Spleen (tissue), 11 donors: ENCODE measurements around the gene ODF2. TPM values are rescaled to one million over a fixed set of nuclear protein-coding genes. Genes with fewer than 3 reads are reported as not detected.
A peak's percentile ranks its signal among the peaks of the same experiment; 100 is the strongest.
"Not testable (repeated sequence)": the region's sequence is repeated elsewhere in the genome, so short reads cannot be mapped to it uniquely, and the experiment has no call there.

Experiments used
- DNase-seq: peaks from one replicate; pipeline ENCODE4 v3.0.0-alpha.2; 2020
- H3K27ac ChIP-seq, 8 donors: fragments of 200-600 bp; sonication (generic) in 7 of 8; 1 replicate in 4 of 8; 2 replicates in 4 of 8; pipeline versions ENCODE4 v1.5.0 to v1.8.0; 2016 to 2021; ENCODE audit warnings: inconsistent platforms in 4 of 8, mild to moderate bottlenecking in 4 of 8, moderate library complexity in 1 of 8
- H3K27me3 ChIP-seq, 7 donors: fragments of 200-600 bp; sonication (generic) in 6 of 7; replicated peaks in 1 of 7; 1 replicate in 4 of 7; 2 replicates in 3 of 7; pipeline versions ENCODE4 v1.5.0 to v1.8.0; 2016 to 2021; ENCODE audit warnings: inconsistent platforms in 3 of 7, mild to moderate bottlenecking in 1 of 7
- H3K36me3 ChIP-seq, 6 donors: fragments of 200-600 bp; sonication (generic) in 5 of 6; 1 replicate in 4 of 6; 2 replicates in 2 of 6; pipeline versions ENCODE4 v1.5.0 to v1.8.0; 2016 to 2021; ENCODE audit warnings: inconsistent platforms in 2 of 6
- H3K4me1 ChIP-seq, 6 donors: fragments of 200-600 bp; sonication (generic) in 5 of 6; 1 replicate in 3 of 6; 2 replicates in 3 of 6; pipeline versions ENCODE4 v1.5.0 to v1.8.0; 2016 to 2021; ENCODE audit warnings: inconsistent platforms in 3 of 6
- H3K4me3 ChIP-seq, 8 donors: fragments of 200-600 bp; sonication (generic) in 7 of 8; 1 replicate in 4 of 8; 2 replicates in 4 of 8; pipeline versions ENCODE4 v1.5.0 to v1.8.0; 2016 to 2021; ENCODE audit warnings: inconsistent platforms in 4 of 8, mild to moderate bottlenecking in 4 of 8, moderate library complexity in 2 of 8
- H3K9me3 ChIP-seq, 8 donors: fragments of 200-600 bp; sonication (generic) in 7 of 8; 1 replicate in 4 of 8; 2 replicates in 4 of 8; pipeline versions ENCODE4 v1.5.0 to v1.8.0; 2016 to 2021; ENCODE audit warnings: inconsistent platforms in 4 of 8
- CTCF ChIP-seq, 11 experiments: fragments of 200-600 bp in 7 of 11; fragments of 450-650 bp in 4 of 11; sonication (generic) in 4 of 11; IDR thresholded peaks in 8 of 11; conservative IDR thresholded peaks in 3 of 11; 1 replicate in 7 of 11; 2 replicates in 4 of 11; pipeline versions ENCODE4 v1.4.0 to v1.8.0; 2016 to 2021; ENCODE audit warnings: antibody characterized with exemption in 11 of 11, inconsistent platforms in 4 of 11, mild to moderate bottlenecking in 1 of 11
- POLR2A ChIP-seq, 3 donors: fragments of 450-650 bp; IDR thresholded peaks; one replicate each; pipeline ENCODE4 v1.5.1; 2017; ENCODE audit warnings: antibody characterized with exemption in 3 of 3, mild to moderate bottlenecking in 1 of 3
- POLR2AphosphoS5 ChIP-seq, 3 donors: sonication (generic); formaldehyde crosslinking; IDR thresholded peaks; one replicate each; pipeline ENCODE4 v1.5.1; 2017; ENCODE audit warnings: antibody characterized with exemption in 3 of 3
- WGBS, 5 donors: extraction: QIAGEN DNeasy Blood & Tissue Kit in 3 of 5; methylation state at CpG; one replicate each; pipeline versions ENCODE4 v1.1.5 to v1.1.7; 2013 to 2018; 5-methylcytosine and 5-hydroxymethylcytosine counted together
- intact Hi-C: fragments of 100-400 bp; cut with DNase I; formaldehyde crosslinking; loops from one replicate; pipeline ENCODE4 v1.15.0; 2023; ENCODE audit warnings: low total_unique reads
- polyA plus RNA-seq, 3 donors: library from polyadenylated mRNA; stranded (reverse); fragments of 200-250 nt; gene quantifications; one replicate each; pipeline ENCODE4 v1.2.1, GENCODE V29; 2013
- total RNA-seq, 7 donors: library from RNA; depleted of rRNA in 3 of 7; stranded (reverse); fragments of >200 nt in 3 of 7; fragmentation: NEBNext Ultra II Directional in 4 of 7; extraction: Animal tissue kit (Norgen Biotek cat#: 25700) in 4 of 7; gene quantifications; one replicate each; pipeline versions ENCODE4 v1.1.0 to v1.2.1, GENCODE V29; 2016 to 2021
- donor health status: healthy with polysubstance abuse.
- donor health status: DM: no; HTN: no; CAD: no; lungs with moderate emphysema.
- donor health status: DM: no; HTN: no; CAD: no.
- donor health status: Bipolar disorder and iron deficiency.
- donor health status: healthy.
- donor health status: DM: no; HTN: no; CAD: no.
- donor health status: DM: yes; HTN: yes; CAD: no.

Gene ODF2
- total and polyA plus RNA-seq, 10 donors = 13.4 to 37.5 (median 26.6) TPM

- intact Hi-C loops = no loop called here
- DNase-seq = no peak
- H3K4me3 ChIP-seq = no peak overlapping the region
- H3K27me3 ChIP-seq = peaks cover 0 to 92% (median 5%) of the 10 kb centered on the region in 7 donors
- H3K4me1 ChIP-seq = peaks cover 0 to 6% (median 0%) of the 10 kb centered on the region in 6 donors
- no peaks in the 10 kb centered on the region for H3K9me3 ChIP-seq
- no peak for TF ChIP-seq CTCF (IDR thresholded peaks at IDR 0.05 in 8 of 11, conservative IDR thresholded peaks at IDR 0.05 in 3 of 11)
- no peak for TF ChIP-seq POLR2AphosphoS5 (IDR thresholded peaks at IDR 0.05)
- no peak for TF ChIP-seq POLR2A (IDR thresholded peaks at IDR 0.05)
- no peak overlapping the region for H3K27ac ChIP-seq
- no peaks in the 10 kb centered on the region for H3K36me3 ChIP-seq
- WGBS, 5 donors = 35 to 49% (median 44%) methylated on average over 6 of the region's 6 CpGs
Observed at GRCh38 chr9:128409978-128410377, 45.8 kb upstream of the ODF2 start.

- H3K4me1 ChIP-seq = peaks cover 0 to 6% (median 0%) of the 10 kb centered on the region in 6 donors
- WGBS, 5 donors = 55 to 61% (median 60%) methylated on average over 10 to 11 of the region's 11 CpGs
- H3K27ac ChIP-seq = no peak overlapping the region
- H3K36me3 ChIP-seq = no peaks in the 10 kb centered on the region
- no peak overlapping the region for H3K4me3 ChIP-seq
- intact Hi-C loops = loop anchor here (2.0 kb wide), 1 partner anchor 49 kb away; no protein-coding TSS in a partner anchor
- no peaks in the 10 kb centered on the region for H3K9me3 ChIP-seq
- H3K27me3 ChIP-seq = peaks cover 0 to 98% (median 14%) of the 10 kb centered on the region in 7 donors
- TF ChIP-seq POLR2AphosphoS5 (IDR thresholded peaks at IDR 0.05) (no peak), POLR2A (IDR thresholded peaks at IDR 0.05) (no peak), CTCF (IDR thresholded peaks at IDR 0.05 in 8 of 11, conservative IDR thresholded peaks at IDR 0.05 in 3 of 11) (no peak)
- no peak for DNase-seq
Observed at GRCh38 chr9:128411364-128412119, 44.3 kb upstream of the ODF2 start.

DNA sequence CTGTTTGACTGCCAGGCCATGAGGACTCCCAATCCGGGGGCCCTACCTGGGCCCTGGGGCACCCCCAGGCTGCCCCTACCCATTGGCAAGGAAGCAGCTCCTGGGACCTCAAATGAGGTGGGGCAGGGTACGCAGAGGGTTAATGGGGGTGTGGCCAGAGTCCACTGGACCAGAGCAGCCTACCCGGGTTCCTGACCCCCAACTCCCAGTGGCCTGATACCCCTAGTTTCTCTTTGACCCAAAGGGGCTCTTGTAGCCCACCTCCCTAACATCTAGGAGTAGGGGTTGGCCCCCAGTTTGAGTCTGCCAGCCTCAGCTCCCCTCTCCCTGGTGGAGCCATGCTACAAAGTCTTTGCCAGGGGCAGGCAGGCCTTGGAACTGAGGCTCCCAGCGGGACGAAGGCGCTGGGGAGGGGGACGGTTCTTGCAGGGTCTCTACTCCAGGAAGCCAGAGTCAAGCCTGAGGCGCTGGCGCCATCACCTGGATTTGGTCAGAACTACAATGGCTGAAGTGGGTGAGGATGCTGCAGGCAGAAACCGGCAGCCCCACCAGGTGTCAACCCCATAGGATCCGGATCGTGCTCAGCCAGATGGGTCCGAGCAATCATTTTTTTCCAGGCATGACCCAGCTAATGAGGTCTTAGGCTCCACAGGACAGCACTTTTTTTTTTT lies 43.6 kb upstream of the ODF2 start:
- no peaks in the 10 kb centered on the region for H3K9me3 ChIP-seq
- 7 to 16% (median 12%) methylated on average over 7 to 13 of the region's 13 CpGs for WGBS, 5 donors
- intact Hi-C loops = loop anchor here (2.0 kb wide), 1 partner anchor 49 kb away; no protein-coding TSS in a partner anchor
- H3K4me3 ChIP-seq = no peak overlapping the region
- peaks cover 0 to 98% (median 16%) of the 10 kb centered on the region in 7 donors for H3K27me3 ChIP-seq
- no peak overlapping the region for H3K27ac ChIP-seq
- TF ChIP-seq CTCF (IDR thresholded peaks at IDR 0.05 in 8 of 11, conservative IDR thresholded peaks at IDR 0.05 in 3 of 11) (peak in 9 of 11 experiments; percentile 37 to 80 (median 60)), POLR2AphosphoS5 (IDR thresholded peaks at IDR 0.05) (no peak)
- no peaks in the 10 kb centered on the region for H3K36me3 ChIP-seq
- no peak for DNase-seq
- peaks cover 0 to 6% (median 0%) of the 10 kb centered on the region in 6 donors for H3K4me1 ChIP-seq

DNA sequence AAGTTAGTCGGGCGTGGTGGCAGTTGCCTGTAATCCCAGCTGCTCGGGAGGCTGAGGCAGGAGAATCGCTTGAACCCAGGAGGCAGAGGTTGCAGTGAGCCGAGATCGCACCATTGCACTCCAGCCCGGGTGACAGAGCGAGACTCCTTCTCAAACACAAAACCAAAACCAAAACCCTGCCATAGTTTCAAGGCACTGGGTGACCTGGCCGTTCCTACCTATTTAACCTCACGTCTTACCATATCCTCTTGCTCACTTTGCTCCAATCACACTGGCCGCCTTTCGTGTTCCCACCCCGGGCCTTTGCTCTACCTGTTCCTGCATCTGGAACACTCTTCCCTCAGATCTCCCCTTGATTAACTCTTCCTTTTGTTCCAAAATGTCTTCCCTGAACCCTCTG lies 42.1 kb upstream of the ODF2 start:
- intact Hi-C loops = loop anchor here (2.0 kb wide), 1 partner anchor 51 kb away; no protein-coding TSS in a partner anchor
- not testable (repeated sequence) for H3K4me3 ChIP-seq, H3K9me3 ChIP-seq, H3K27ac ChIP-seq, DNase-seq, H3K4me1 ChIP-seq, H3K36me3 ChIP-seq
- 81 to 93% (median 92%) methylated on average over 13 of the region's 13 CpGs for WGBS, 5 donors
- H3K27me3 ChIP-seq = peaks cover 0 to 98% (median 19%) of the 10 kb centered on the region in 7 donors
